GM21360 (cell line): ENCODE data around the gene TPRG1L.

Experiments
- ATAC-seq: cut with Tn5 transposase; IDR thresholded peaks from one replicate; pipeline ENCODE4 v1.9.1; 2021; ENCODE audit warnings: mild to moderate bottlenecking, moderate library complexity; ENCODE audit not compliant: unreplicated experiment

Gene TPRG1L

GRCh38 chr1:3642919-3643675, 18.3 kb downstream of the TPRG1L start:
- ATAC-seq, result no peak

GRCh38 chr1:3644273-3644672, 19.5 kb downstream of the TPRG1L start:
- ATAC-seq, result no peak

- no peak for ATAC-seq
These were observed 20.4 kb downstream of the TPRG1L start for GRCh38 chr1:3645247-3645646.

- no peak for ATAC-seq
These were observed 21.0 kb downstream of the TPRG1L start for GRCh38 chr1:3645666-3646355.

- no peak for ATAC-seq
These were observed 21.8 kb downstream of the TPRG1L start for GRCh38 chr1:3646596-3646995.

- peak; percentile 80 for ATAC-seq
These were observed 24.8 kb downstream of the TPRG1L start, which contains the start of gene WRAP73 for GRCh38 chr1:3649342-3650247. Gene WRAP73, minus strand, starts transcription at chr1:3650103. Its CDS starts 104 bp downstream, at chr1:3649999.

- ATAC-seq, result no peak
These were observed 25.6 kb downstream of the TPRG1L start for GRCh38 chr1:3650248-3651025.

GRCh38 chr1:3651026-3651929, 26.5 kb downstream of the TPRG1L start:
- ATAC-seq, result no peak

GRCh38 chr1:3651930-3652547, 27.2 kb downstream of the TPRG1L start, which contains the start of gene TP73:
Gene TP73, plus strand, starts transcription at chr1:3652516. Its CDS starts 29,850 bp downstream, at chr1:3682366.
- ATAC-seq, result no peak

GRCh38 chr1:3652548-3653285, 27.9 kb downstream of the TPRG1L start:
- ATAC-seq, result no peak

GRCh38 chr1:3653286-3653618, 28.4 kb downstream of the TPRG1L start:
- ATAC-seq, result no peak

- no peak for ATAC-seq
These were observed 29.9 kb downstream of the TPRG1L start for GRCh38 chr1:3654549-3655281.

- peak; percentile 58 for ATAC-seq
These were observed 31.8 kb downstream of the TPRG1L start for GRCh38 chr1:3656450-3657095.

- peak; percentile 7 for ATAC-seq
These were observed 32.3 kb downstream of the TPRG1L start for GRCh38 chr1:3657096-3657475.

GRCh38 chr1:3657578-3658230, 32.9 kb downstream of the TPRG1L start:
- no peak for ATAC-seq

- ATAC-seq, result no peak
These were observed 33.4 kb downstream of the TPRG1L start for GRCh38 chr1:3658231-3658615.

GRCh38 chr1:3659093-3659492, 34.3 kb downstream of the TPRG1L start:
- ATAC-seq, result no peak
